SK-N-SH treated with all-trans-retinoic acid at 6 μM for 48 hours (cell line): ENCODE measurements around the gene SCAF1.

Experiments used
- ATAC-seq: fragments of 200-7000 bp; cut with Tn5 transposase; 3 replicates; pipeline ENCODE4 v1.9.1; 2020; ENCODE audit warnings: mild to moderate bottlenecking, moderate library complexity
- ARNTL ChIP-seq: fragments of 450-650 bp; formaldehyde crosslinking; IDR thresholded peaks from 2 replicates; pipeline ENCODE4 v1.5.0; 2020; ENCODE audit warnings: low read depth, mild to moderate bottlenecking, moderate library complexity, borderline replicate concordance
- BACH2 ChIP-seq: fragments of 250-450 bp; sonication (Bioruptor Pico); IDR thresholded peaks from 2 replicates; pipeline ENCODE4 v1.9.0; 2021; ENCODE audit warnings: mild to moderate bottlenecking, borderline replicate concordance
- CREB5 ChIP-seq: fragments of 250-450 bp; sonication (Bioruptor Pico); IDR thresholded peaks from 2 replicates; pipeline ENCODE4 v1.5.1; 2020; ENCODE audit warnings: low read depth, mild to moderate bottlenecking, moderate library complexity
- CSDC2 ChIP-seq: fragments of 250-450 bp; sonication (Bioruptor Pico); IDR thresholded peaks from 2 replicates; pipeline ENCODE4 v1.5.0; 2020; ENCODE audit warnings: mild to moderate bottlenecking, moderate library complexity
- ESRRG ChIP-seq: fragments of 250-450 bp; sonication (Bioruptor Pico); IDR thresholded peaks from 2 replicates; pipeline ENCODE4 v1.6.1; 2021; ENCODE audit warnings: mild to moderate bottlenecking
- GLIS3 ChIP-seq: fragments of 250-450 bp; sonication (Bioruptor Pico); IDR thresholded peaks from 2 replicates; pipeline ENCODE4 v1.5.0; 2020; ENCODE audit warnings: mild to moderate bottlenecking, moderate library complexity
- ISL1 ChIP-seq: fragments of 250-450 bp; sonication (Bioruptor Pico); IDR thresholded peaks from 2 replicates; pipeline ENCODE4 v2.1.2; 2022; ENCODE audit warnings: mild to moderate bottlenecking, moderate library complexity
- OSR1 ChIP-seq: fragments of 250-450 bp; sonication (Bioruptor Pico); IDR thresholded peaks from 2 replicates; pipeline ENCODE4 v1.8.0; 2022; ENCODE audit warnings: moderate library complexity, mild to moderate bottlenecking, inconsistent platforms
- PPARA ChIP-seq: fragments of 250-450 bp; sonication (Bioruptor Pico); IDR thresholded peaks from 2 replicates; pipeline ENCODE4 v1.5.0; 2020; ENCODE audit warnings: mild to moderate bottlenecking, borderline replicate concordance
- RARB ChIP-seq: fragments of 250-450 bp; sonication (Bioruptor Pico); IDR thresholded peaks from 2 replicates; pipeline ENCODE4 v1.8.0; 2021; ENCODE audit warnings: mild to moderate bottlenecking, moderate library complexity
- SNAI2 ChIP-seq: fragments of 250-450 bp; sonication (Bioruptor Pico); IDR thresholded peaks from 2 replicates; pipeline ENCODE4 v1.5.0; 2020; ENCODE audit warnings: mild to moderate bottlenecking, moderate library complexity
- TCF4 ChIP-seq: fragments of 250-450 bp; sonication (Bioruptor Pico); IDR thresholded peaks from 2 replicates; pipeline ENCODE4 v1.8.0; 2021; ENCODE audit warnings: mild to moderate bottlenecking, moderate library complexity, borderline replicate concordance
- TOX ChIP-seq: fragments of 250-450 bp; sonication (Bioruptor Pico); IDR thresholded peaks from 2 replicates; pipeline ENCODE4 v1.8.0; 2021; ENCODE audit warnings: mild to moderate bottlenecking, moderate library complexity, borderline replicate concordance
- ZC3H10 ChIP-seq: fragments of 250-450 bp; sonication (Bioruptor Pico); IDR thresholded peaks from 2 replicates; pipeline ENCODE4 v1.5.1; 2021; ENCODE audit warnings: mild to moderate bottlenecking, moderate library complexity
- ZFP3 ChIP-seq: fragments of 250-450 bp; sonication (Bioruptor Pico); IDR thresholded peaks from 2 replicates; pipeline ENCODE4 v1.5.0; 2020; ENCODE audit warnings: mild to moderate bottlenecking, moderate library complexity
- ZFP30 ChIP-seq: fragments of 450-650 bp; formaldehyde crosslinking; IDR thresholded peaks from 2 replicates; pipeline ENCODE4 v1.5.0; 2022; ENCODE audit warnings: mild to moderate bottlenecking, moderate library complexity
- ZNF70 ChIP-seq: fragments of 450-650 bp; formaldehyde crosslinking; IDR thresholded peaks from 2 replicates; pipeline ENCODE4 v1.5.0; 2020; ENCODE audit warnings: mild to moderate bottlenecking, moderate library complexity
- ZNF8 ChIP-seq: fragments of 450-650 bp; formaldehyde crosslinking; IDR thresholded peaks from 2 replicates; pipeline ENCODE4 v1.5.0; 2020; ENCODE audit warnings: mild to moderate bottlenecking, moderate library complexity
- TF ChIP-seq, protein P1 (sequence below): fragments of 250-450 bp; sonication (Bioruptor Pico); IDR thresholded peaks from 2 replicates; pipeline ENCODE4 v1.5.0; 2020; ENCODE audit warnings: mild to moderate bottlenecking, moderate library complexity
- TF ChIP-seq, protein P2 (sequence below): fragments of 250-450 bp; sonication (Bioruptor Pico); IDR thresholded peaks from 2 replicates; pipeline ENCODE4 v1.5.1; 2021; ENCODE audit warnings: mild to moderate bottlenecking, moderate library complexity
- TF ChIP-seq, protein P3 (sequence below): fragments of 250-450 bp; sonication (Bioruptor Pico); IDR thresholded peaks from 2 replicates; pipeline ENCODE4 v1.8.0; 2020; ENCODE audit warnings: mild to moderate bottlenecking, moderate library complexity, borderline replicate concordance

SCAF1 gene

DNA sequence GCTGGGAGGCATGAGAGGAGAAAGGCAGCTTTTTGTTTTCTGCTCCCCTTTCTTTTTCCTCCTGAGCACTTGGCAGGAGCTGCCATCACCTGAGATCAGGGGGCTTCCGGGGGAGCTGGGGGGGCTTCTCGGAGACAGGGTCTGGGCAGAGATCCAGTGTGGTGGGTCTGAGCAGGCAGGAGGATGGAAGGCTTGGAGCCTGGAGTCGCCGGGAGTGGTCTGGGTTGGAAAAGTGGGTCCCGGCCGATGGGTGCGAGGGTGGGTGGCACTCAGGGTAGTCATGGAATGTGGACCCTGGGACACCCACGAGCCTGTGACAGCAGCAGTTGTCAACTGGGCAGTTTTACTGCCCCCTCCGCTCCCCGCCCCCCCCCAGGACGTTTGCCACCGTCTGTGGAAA, 45.1 kb downstream of the SCAF1 start:
- no peak for ATAC-seq
- TF ChIP-seq ZFP30 = no peak

- no peak for ATAC-seq
- TF ChIP-seq, protein P1, sequence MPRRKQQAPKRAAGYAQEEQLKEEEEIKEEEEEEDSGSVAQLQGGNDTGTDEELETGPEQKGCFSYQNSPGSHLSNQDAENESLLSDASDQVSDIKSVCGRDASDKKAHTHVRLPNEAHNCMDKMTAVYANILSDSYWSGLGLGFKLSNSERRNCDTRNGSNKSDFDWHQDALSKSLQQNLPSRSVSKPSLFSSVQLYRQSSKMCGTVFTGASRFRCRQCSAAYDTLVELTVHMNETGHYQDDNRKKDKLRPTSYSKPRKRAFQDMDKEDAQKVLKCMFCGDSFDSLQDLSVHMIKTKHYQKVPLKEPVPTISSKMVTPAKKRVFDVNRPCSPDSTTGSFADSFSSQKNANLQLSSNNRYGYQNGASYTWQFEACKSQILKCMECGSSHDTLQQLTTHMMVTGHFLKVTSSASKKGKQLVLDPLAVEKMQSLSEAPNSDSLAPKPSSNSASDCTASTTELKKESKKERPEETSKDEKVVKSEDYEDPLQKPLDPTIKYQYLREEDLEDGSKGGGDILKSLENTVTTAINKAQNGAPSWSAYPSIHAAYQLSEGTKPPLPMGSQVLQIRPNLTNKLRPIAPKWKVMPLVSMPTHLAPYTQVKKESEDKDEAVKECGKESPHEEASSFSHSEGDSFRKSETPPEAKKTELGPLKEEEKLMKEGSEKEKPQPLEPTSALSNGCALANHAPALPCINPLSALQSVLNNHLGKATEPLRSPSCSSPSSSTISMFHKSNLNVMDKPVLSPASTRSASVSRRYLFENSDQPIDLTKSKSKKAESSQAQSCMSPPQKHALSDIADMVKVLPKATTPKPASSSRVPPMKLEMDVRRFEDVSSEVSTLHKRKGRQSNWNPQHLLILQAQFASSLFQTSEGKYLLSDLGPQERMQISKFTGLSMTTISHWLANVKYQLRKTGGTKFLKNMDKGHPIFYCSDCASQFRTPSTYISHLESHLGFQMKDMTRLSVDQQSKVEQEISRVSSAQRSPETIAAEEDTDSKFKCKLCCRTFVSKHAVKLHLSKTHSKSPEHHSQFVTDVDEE (CRISPR knock-in tag) = no peak
- no peak for TF ChIP-seq RARB (CRISPR knock-in tag)
- no peak for TF ChIP-seq OSR1 (CRISPR knock-in tag)
- TF ChIP-seq TOX (CRISPR knock-in tag) = no peak
- TF ChIP-seq TCF4 (CRISPR knock-in tag) = no peak
- TF ChIP-seq, protein P2, sequence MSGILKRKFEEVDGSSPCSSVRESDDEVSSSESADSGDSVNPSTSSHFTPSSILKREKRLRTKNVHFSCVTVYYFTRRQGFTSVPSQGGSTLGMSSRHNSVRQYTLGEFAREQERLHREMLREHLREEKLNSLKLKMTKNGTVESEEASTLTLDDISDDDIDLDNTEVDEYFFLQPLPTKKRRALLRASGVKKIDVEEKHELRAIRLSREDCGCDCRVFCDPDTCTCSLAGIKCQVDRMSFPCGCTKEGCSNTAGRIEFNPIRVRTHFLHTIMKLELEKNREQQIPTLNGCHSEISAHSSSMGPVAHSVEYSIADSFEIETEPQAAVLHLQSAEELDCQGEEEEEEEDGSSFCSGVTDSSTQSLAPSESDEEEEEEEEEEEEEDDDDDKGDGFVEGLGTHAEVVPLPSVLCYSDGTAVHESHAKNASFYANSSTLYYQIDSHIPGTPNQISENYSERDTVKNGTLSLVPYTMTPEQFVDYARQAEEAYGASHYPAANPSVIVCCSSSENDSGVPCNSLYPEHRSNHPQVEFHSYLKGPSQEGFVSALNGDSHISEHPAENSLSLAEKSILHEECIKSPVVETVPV (CRISPR knock-in tag) = no peak
- TF ChIP-seq ZFP3 (CRISPR knock-in tag) = no peak
- TF ChIP-seq GLIS3 (CRISPR knock-in tag) = no peak
- TF ChIP-seq ZC3H10 (CRISPR knock-in tag) = no peak
Observed at GRCh38 chr19:49687566-49688316, 45.7 kb downstream of the SCAF1 start.

GRCh38 chr19:49688531-49689132, 46.6 kb downstream of the SCAF1 start:
- no peak for ATAC-seq
- TF ChIP-seq, protein P3, sequence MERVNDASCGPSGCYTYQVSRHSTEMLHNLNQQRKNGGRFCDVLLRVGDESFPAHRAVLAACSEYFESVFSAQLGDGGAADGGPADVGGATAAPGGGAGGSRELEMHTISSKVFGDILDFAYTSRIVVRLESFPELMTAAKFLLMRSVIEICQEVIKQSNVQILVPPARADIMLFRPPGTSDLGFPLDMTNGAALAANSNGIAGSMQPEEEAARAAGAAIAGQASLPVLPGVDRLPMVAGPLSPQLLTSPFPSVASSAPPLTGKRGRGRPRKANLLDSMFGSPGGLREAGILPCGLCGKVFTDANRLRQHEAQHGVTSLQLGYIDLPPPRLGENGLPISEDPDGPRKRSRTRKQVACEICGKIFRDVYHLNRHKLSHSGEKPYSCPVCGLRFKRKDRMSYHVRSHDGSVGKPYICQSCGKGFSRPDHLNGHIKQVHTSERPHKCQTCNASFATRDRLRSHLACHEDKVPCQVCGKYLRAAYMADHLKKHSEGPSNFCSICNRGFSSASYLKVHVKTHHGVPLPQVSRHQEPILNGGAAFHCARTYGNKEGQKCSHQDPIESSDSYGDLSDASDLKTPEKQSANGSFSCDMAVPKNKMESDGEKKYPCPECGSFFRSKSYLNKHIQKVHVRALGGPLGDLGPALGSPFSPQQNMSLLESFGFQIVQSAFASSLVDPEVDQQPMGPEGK = no peak
- TF ChIP-seq OSR1 (CRISPR knock-in tag) = no peak
- no peak for TF ChIP-seq CREB5 (CRISPR knock-in tag)
- no peak for TF ChIP-seq ZNF70 (CRISPR knock-in tag)
- no peak for TF ChIP-seq TOX (CRISPR knock-in tag)
- TF ChIP-seq GLIS3 (CRISPR knock-in tag) = no peak
- no peak for TF ChIP-seq CSDC2 (CRISPR knock-in tag)
- no peak for TF ChIP-seq SNAI2 (CRISPR knock-in tag)
- TF ChIP-seq ISL1 = no peak
- TF ChIP-seq ZFP3 (CRISPR knock-in tag) = no peak
- TF ChIP-seq PPARA (CRISPR knock-in tag) = no peak
- no peak for TF ChIP-seq ZNF8 (CRISPR knock-in tag)
- no peak for TF ChIP-seq ESRRG (CRISPR knock-in tag)
- TF ChIP-seq, protein P1 (CRISPR knock-in tag) = no peak
- no peak for TF ChIP-seq BACH2
- TF ChIP-seq ARNTL (CRISPR knock-in tag) = no peak
- TF ChIP-seq ZFP30 = no peak
